ENCODE measurements around the gene IFNAR1. TPM values are rescaled to one million over a fixed set of nuclear protein-coding genes. Genes with fewer than 3 reads are reported as not detected.

Gene IFNAR1
- total RNA-seq = 55.7 and 57.7 TPM in 2 replicates
- 44.0 TPM for total RNA-seq (2013)
- 14.8 and 71.7 TPM in 2 replicates for polyA plus RNA-seq
- 15.1 and 22.5 TPM in 2 replicates for polyA minus RNA-seq

DNA sequence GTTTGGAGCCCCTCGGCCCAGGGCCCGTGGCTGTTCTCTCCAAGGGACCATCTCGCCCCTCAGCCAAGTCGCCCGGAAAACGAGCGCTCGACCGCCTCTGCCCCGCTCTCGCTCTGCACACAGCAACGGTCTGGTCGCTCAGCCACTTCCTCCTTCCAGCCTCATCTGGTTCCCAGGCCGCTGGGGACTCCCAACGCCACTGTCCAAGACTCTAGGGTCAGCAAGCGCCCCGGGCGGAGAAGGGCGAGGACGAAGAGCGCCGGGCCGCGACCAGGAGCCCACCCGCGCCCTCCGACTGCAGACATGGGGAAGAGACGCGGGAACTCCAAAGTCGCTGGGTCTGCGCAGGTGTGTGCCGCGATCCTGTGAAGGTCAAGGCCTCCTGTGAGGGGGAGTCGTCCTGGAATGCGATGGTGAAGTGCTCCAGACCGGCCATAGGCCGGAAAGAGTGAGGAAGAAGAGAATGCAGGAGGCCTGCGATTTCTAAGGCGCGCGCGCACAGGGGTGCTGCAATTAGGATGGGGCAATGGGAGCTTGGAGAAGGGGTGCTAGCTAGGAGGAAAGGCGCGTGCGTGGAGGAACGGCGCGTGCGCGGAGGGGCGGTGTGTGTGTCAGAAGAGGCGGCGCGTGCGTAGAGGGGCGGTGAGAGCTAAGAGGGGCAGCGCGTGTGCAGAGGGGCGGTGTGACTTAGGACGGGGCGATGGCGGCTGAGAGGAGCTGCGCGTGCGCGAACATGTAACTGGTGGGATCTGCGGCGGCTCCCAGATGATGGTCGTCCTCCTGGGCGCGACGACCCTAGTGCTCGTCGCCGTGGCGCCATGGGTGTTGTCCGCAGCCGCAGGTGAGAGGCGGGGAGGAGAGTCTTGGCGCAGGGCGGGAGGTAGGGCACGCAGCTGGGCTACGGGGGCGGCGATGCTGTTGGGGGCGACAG, at the start of gene IFNAR1:
Gene IFNAR1, plus strand, starts transcription at position 680 of the 931 bp plus-strand sequence. Its CDS starts 86 bp downstream, at position 766.
- TF ChIP-seq CTCF (IDR thresholded peaks at IDR 0.05) = no peak
- no peak for TF ChIP-seq EZH2 (IDR thresholded peaks at IDR 0.05; ENCODE audit: borderline replicate concordance, insufficient read depth, low read depth, low read length, poor library complexity, severe bottlenecking)

More for the DNA sequence above, at the start of gene IFNAR1:
- H3K36me3 ChIP-seq (replicated peaks in 1 of 2; ENCODE audit: control extremely low read depth in 1 of 2, control insufficient read depth in 1 of 2, extremely low read depth in 1 of 2, insufficient read depth in 2 of 2, low read length in 1 of 2) = peaks cover 0 to 4% of the 10 kb centered on the region in 2 experiments
- DNase-seq (peak; percentile 99), ATAC-seq (ENCODE audit: low read depth) (peak; percentile 81)
- H3K4me3 Mint-ChIP-seq = no peak within 1 kb of the TSS
- peak within 1 kb of the TSS; percentile 83 to 98 (median 97) for H3K4me3 ChIP-seq (ENCODE audit: control extremely low read depth in 1 of 5, extremely low read depth in 1 of 5, insufficient read depth in 1 of 5, low read depth in 2 of 5, low read length in 4 of 5)
- intact Hi-C loops (cut with micrococcal nuclease) = loop anchor here (1.0 to 10.0 kb wide), 10 partner anchors 37 to 710 kb away; partner anchors contain the start of genes CFAP298, GART, IL10RB and PAXBP1
- no peaks in the 10 kb centered on the region for H3K27me3 ChIP-seq (replicated peaks in 1 of 4; ENCODE audit: control extremely low read depth in 1 of 4, control insufficient read depth in 3 of 4, insufficient read depth in 4 of 4, low read length in 3 of 4)
- peak within 1 kb of the TSS; percentile 89 for H3K4me2 ChIP-seq (replicated peaks; ENCODE audit: low read depth, low read length, poor library complexity, severe bottlenecking)
- H3K27ac ChIP-seq (ENCODE audit: low read length in 2 of 2) = peak within 1 kb of the TSS; percentile 91 to 97
- WGBS (ENCODE audit: insufficient coverage) = under 1% methylated on average over 86 of the region's 86 CpGs
- no peaks in the 10 kb centered on the region for H3K27me3 Mint-ChIP-seq
- peak within 1 kb of the TSS; percentile 97 for H3K9ac ChIP-seq (ENCODE audit: low read length)
- peak within 1 kb of the TSS; percentile 92 for H2AFZ ChIP-seq (ENCODE audit: insufficient read depth, low read depth, low read length, poor library complexity, severe bottlenecking)
- ChIA-PET CTCF (interaction anchor here (0.8 to 2.4 kb wide), 22 partner anchors 9 to 155 kb away, joined by 3 to 36 read pairs (median 6); partner anchors contain the start of genes IFNGR2, IL10RB and TMEM50B), POLR2A (interaction anchor here (0.6 to 1.8 kb wide), 24 partner anchors 10 to 553 kb away, joined by 3 to 25 read pairs (median 4); partner anchors contain the start of genes IL10RB and PAXBP1)
- no peaks in the 10 kb centered on the region for H3K9me3 Mint-ChIP-seq (ENCODE audit: insufficient read depth)
- peaks cover 6% of the 10 kb centered on the region for H4K20me1 ChIP-seq (ENCODE audit: control insufficient read depth, insufficient read depth, low read length, poor library complexity, severe bottlenecking)
- H3K9me3 ChIP-seq (ENCODE audit: control extremely low read depth in 1 of 3, control insufficient read depth in 2 of 3, insufficient read depth in 1 of 3, low read length in 2 of 3) = no peaks in the 10 kb centered on the region
- H3K4me1 ChIP-seq (ENCODE audit: control insufficient read depth in 2 of 2, insufficient read depth in 2 of 2, low read length in 2 of 2) = peaks cover 28 to 35% of the 10 kb centered on the region in 2 donors
- peaks cover 52% of the 10 kb centered on the region for H3K79me2 ChIP-seq (ENCODE audit: control insufficient read depth, insufficient read depth, low read length)
- peaks cover 30% of the 10 kb centered on the region for H3K4me1 Mint-ChIP-seq
- no peak within 1 kb of the TSS for H3K27ac Mint-ChIP-seq
